Heart left ventricle (tissue), 13 donors: ENCODE measurements around the gene MYLK4.

ENCODE experiments used
- POLR2A ChIP-seq, 2 donors: fragments of 450-650 bp; IDR thresholded peaks; one replicate each; pipeline ENCODE4 v1.6.1; 2017; ENCODE audit warnings: antibody characterized with exemption in 2 of 2, mild to moderate bottlenecking in 2 of 2, moderate library complexity in 2 of 2
- TF ChIP-seq, protein P1 (sequence below), 12 donors: fragments of 200-600 bp; sonication (generic) in 4 of 12; IDR thresholded peaks; one replicate each; pipeline versions ENCODE4 v1.5.0 to v1.8.0; 2018 to 2022; ENCODE audit warnings: antibody characterized with exemption in 12 of 12, mild to moderate bottlenecking in 5 of 12
- donor health status: ischemic (EF 13 %, LVEDD 7.1; RV severe dilation, severe dysfunction).
- donor health status: DM: no; HTN: yes; CAD: no.
- donor health status: DM: no; HTN: no; CAD: no.
- donor health status: ischemic (EF 25% LVEDD 6.9; RV normal size, moderate dysfunction).
- donor health status: ischemic (EF 25% LVEDD 5.7; RV mildly dilated, moderate dysfunction).
- donor health status: ischemic (EF 35%, LVEDD 5.7; RV mildly dilated, moderate dysfunction).
- donor health status: nonischemic (EF 11% LVEDD 7.7; RV severe dilation, severe dysfunction).
- donor health status: DM: yes; HTN: yes; CAD: no.
- donor health status: PGD.
- donor health status: ischemic (EF 29% LVEDD 5.4; RV normal size, mild dysfunction).
- donor health status: nonischemic (EF 23%, LVEDD 6.1; RV moderate dilation, normal function).

DNA sequence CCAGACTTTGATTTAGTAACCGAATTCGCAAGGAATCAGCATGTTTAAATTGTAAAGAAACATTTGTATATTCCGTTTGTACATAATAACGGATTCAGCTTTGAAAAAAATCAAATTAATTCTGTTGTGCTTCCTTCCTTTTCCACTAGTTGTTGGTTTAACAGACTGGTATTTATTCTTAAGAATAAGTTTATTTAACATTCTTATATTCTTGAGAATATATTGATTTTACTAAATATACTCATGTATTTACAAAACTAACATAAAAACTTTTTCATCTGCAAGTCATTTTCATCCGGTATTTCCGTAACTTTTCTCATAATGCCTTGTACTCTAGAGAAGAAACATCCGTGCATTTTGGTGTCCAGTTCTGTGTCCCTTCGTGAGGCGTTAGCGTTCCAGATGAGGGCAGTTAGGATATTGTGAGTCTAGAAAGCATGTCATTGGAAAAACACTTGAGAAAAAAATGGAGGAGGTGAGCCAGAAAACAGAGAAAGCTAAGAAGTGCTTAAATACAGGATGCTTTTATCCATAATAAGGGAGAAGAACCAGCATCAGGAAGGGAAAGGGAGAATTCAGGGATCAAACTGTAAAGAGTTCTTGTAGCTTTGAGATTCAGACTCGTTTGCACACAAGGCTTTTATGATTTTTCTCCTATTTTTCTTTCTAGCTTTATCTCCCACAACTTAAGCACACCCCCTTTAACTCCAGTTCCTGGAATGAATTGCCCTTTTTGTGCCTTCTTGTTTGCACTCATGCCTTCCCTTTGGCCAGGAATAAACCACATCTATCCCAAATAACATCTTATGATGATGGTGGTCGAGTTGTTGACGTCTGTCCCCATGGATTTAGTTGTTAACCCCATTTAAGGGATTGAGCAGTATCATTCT is 16.3 kb upstream of the MYLK4 start:
- TF ChIP-seq, protein P1, sequence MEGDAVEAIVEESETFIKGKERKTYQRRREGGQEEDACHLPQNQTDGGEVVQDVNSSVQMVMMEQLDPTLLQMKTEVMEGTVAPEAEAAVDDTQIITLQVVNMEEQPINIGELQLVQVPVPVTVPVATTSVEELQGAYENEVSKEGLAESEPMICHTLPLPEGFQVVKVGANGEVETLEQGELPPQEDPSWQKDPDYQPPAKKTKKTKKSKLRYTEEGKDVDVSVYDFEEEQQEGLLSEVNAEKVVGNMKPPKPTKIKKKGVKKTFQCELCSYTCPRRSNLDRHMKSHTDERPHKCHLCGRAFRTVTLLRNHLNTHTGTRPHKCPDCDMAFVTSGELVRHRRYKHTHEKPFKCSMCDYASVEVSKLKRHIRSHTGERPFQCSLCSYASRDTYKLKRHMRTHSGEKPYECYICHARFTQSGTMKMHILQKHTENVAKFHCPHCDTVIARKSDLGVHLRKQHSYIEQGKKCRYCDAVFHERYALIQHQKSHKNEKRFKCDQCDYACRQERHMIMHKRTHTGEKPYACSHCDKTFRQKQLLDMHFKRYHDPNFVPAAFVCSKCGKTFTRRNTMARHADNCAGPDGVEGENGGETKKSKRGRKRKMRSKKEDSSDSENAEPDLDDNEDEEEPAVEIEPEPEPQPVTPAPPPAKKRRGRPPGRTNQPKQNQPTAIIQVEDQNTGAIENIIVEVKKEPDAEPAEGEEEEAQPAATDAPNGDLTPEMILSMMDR (IDR thresholded peaks at IDR 0.05), result no peak
- TF ChIP-seq POLR2A (IDR thresholded peaks at IDR 0.05), result no peak
